NCI-H748 (cell line): ENCODE measurements around the gene ELOVL5.
"Not testable (repeated sequence)": the region's sequence is repeated elsewhere in the genome, so short reads cannot be mapped to it uniquely, and the experiment has no call there.

Experiments
- DNase-seq: peaks from one replicate; lab custom pipeline; 2025; ENCODE audit not compliant: unreplicated experiment; lab: John Stamatoyannopoulos, UW

The ELOVL5 gene

GRCh38 chr6:53330137-53330536 lies 18.6 kb downstream of the ELOVL5 start:
- no peak for DNase-seq

- DNase-seq = no peak
Observed at GRCh38 chr6:53328375-53328774, 20.4 kb downstream of the ELOVL5 start.

GRCh38 chr6:53327017-53327395 lies 21.7 kb downstream of the ELOVL5 start:
- DNase-seq = no peak

- DNase-seq = no peak
Observed at GRCh38 chr6:53326372-53327016, 22.3 kb downstream of the ELOVL5 start.

DNA sequence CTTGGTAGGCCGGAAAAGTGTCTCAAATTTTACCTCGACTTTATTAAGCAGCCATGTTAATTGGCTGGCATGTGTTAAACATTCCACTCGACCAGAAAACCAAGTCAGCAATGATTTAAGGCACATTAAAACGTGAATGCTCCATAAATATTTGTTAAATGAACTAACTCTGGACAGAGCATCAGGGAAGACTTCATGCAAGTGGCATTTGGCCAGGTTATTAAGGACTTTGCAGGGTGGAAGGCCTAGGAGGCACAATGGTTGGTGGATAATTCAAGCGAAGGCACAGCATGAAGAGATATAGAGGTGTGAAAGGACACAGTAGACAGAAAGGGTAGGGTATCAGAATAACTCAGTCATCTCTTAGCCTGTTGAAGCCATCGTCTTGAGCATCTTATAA lies 23.0 kb downstream of the ELOVL5 start:
- DNase-seq = no peak

- no peak for DNase-seq
Observed at GRCh38 chr6:53322188-53323029, 26.3 kb downstream of the ELOVL5 start.

GRCh38 chr6:53321701-53322100 lies 27.0 kb downstream of the ELOVL5 start:
- no peak for DNase-seq

DNA sequence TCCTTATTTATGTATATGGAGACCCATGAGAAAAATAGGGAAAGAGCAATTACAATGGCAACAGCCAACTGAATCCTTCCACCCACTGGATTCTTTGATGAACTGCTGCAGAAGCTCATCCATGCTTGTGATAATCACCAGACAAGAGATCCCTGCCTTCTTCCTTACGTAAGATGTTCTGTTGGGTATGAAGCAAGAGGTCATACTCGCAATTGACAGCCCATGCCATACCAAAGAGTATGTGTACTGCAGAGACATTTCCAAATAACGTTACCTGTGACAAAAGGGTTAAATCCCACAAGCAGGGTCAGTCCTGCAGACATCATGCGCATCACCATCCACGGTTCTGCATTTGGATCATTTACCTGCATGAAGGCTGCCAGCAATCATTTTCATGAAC lies 27.8 kb downstream of the ELOVL5 start:
- no peak for DNase-seq

DNA sequence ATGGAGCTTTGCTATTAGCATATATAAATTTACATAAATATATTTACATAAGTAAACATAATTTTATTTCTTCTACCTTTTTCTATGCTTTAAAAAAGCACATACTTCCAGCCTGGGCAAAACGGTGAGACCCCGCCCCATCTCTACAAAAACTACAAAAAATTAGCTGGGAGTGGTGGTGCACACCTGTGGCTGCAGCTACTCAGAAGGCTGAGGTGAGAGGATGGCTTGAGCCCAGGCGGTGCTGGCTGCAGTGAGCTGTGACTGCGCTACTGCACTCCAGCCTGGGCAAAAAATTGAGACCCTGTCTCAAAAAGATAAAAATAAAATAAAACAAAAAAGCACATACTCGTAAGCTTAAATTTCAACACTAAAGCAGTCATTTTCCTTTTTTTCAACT lies 30.3 kb downstream of the ELOVL5 start:
- no peak for DNase-seq

GRCh38 chr6:53317861-53318260 lies 30.9 kb downstream of the ELOVL5 start:
- no peak for DNase-seq

- not testable (repeated sequence) for DNase-seq
Observed at GRCh38 chr6:53317299-53317698, 31.5 kb downstream of the ELOVL5 start.

DNA sequence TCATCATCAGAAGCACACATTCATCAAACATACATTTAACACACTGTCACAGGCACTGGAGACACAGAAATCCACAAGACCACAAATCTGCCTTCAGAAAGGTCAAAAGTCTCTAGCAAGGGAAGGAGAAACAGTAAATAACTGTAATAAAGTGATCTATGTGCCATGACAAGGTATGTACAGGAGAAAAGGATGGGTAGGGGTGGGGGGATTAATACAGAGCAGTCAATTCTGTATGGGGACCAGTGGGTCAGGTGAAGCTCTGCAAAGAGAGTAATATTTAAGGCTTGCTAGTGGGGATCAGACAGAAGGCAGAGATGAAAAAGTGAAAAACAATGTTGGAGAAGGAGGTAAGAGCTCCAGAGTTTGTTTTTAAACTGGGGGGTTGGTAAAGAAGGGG lies 32.6 kb downstream of the ELOVL5 start:
- no peak for DNase-seq

- DNase-seq = peak; percentile 9
Observed at GRCh38 chr6:53315086-53315724, 33.5 kb downstream of the ELOVL5 start.

- no peak for DNase-seq
Observed at GRCh38 chr6:53313784-53314400, 34.9 kb downstream of the ELOVL5 start.

DNA sequence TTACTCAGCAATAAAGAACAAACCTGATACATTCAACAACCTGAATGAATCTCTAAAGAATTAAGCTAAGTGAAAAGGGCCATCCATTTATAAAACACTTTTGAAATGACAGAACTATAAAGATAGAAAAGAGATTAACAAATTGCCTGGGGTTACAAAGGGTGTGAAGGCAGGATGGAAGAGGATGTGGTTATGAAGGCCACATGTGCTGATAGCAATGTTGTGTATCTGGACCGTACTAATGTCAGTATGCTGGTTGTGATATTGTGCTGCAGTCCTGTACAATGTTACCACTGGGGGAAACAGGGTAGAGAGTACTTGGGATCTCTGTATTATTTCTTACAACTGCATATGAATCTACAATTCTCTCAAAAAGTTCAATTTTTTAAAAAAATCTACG lies 36.4 kb downstream of the ELOVL5 start:
- no peak for DNase-seq

GRCh38 chr6:53311586-53311935 lies 37.2 kb downstream of the ELOVL5 start:
- no peak for DNase-seq

GRCh38 chr6:53310771-53311585 lies 37.8 kb downstream of the ELOVL5 start:
- no peak for DNase-seq

- no peak for DNase-seq
Observed at GRCh38 chr6:53309901-53310300, 38.8 kb downstream of the ELOVL5 start.

DNA sequence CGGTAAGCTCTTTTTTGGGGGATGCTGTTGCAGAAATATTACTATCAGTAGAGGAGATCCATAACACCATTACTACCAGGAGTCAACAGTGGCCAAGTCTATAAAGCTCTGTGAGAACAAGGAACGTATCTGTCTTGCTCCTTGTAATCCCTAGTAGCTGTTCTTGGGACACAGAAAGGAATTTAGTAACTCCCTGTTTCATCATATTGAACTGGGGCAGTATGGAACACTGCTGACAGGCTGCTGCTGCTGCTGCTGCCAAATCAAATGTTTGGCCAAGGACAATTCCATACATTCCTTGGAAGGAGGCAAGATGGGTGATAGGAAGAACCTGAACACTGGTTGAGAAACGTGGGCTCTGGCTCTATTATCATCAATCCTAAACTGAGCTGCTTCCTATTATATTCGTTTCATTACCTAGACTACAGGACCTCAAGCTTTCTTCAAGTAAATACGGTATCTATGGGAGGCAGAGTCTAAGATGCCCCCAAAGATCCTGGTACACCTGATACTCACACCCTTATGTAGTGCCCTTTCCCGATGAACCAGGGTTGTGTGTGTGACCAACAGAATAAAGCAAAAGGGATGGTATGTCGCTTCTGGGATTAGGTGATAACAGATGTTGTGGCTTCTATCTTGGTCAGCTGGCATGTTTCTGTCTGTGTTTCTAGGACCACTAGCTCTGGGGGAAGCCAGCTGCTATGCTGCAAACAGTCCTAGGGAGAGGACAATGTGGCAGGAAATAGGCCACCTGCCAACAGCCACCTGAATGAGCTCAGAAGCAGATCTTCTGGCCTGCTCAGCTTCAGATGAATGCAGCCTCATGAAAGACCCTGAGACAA lies 39.5 kb downstream of the ELOVL5 start:
- DNase-seq = peak; percentile 71

- DNase-seq = no peak
Observed at GRCh38 chr6:53306819-53307347, 41.9 kb downstream of the ELOVL5 start.
